ENCODE measurements around the gene RHOB.

Gene RHOB

GRCh38 chr2:20474757-20475566, 28.1 kb downstream of the RHOB start:
- H3K9me3 ChIP-seq (ENCODE audit: low read length), result no peaks in the 10 kb centered on the region
- no peaks in the 10 kb centered on the region for H3K27me3 ChIP-seq (ENCODE audit: control insufficient read depth in 1 of 2, insufficient read depth in 2 of 2, low read length in 2 of 2)
- H3K9ac ChIP-seq (ENCODE audit: low read length), result no peak overlapping the region
- H3K36me3 ChIP-seq (ENCODE audit: insufficient read depth, low read length), result no peaks in the 10 kb centered on the region
- H3K4me1 ChIP-seq (ENCODE audit: insufficient read depth, low read length), result no peaks in the 10 kb centered on the region
- H3K27ac ChIP-seq (ENCODE audit: low read depth, low read length), result no peak overlapping the region
- H3K4me3 ChIP-seq (ENCODE audit: low read depth in 1 of 2, low read length in 2 of 2), result no peak overlapping the region

- Histone ChIP-seq H3K4me1 (ENCODE audit: insufficient read depth, low read length) (no peaks in the 10 kb centered on the region), H3K36me3 (ENCODE audit: insufficient read depth, low read length) (no peaks in the 10 kb centered on the region), H3K9ac (ENCODE audit: low read length) (no peak overlapping the region), H3K9me3 (ENCODE audit: low read length) (no peaks in the 10 kb centered on the region), H3K4me3 (ENCODE audit: low read depth in 1 of 2, low read length in 2 of 2) (no peak overlapping the region), H3K27ac (ENCODE audit: low read depth, low read length) (no peak overlapping the region), H3K27me3 (ENCODE audit: control insufficient read depth in 1 of 2, insufficient read depth in 2 of 2, low read length in 2 of 2) (no peaks in the 10 kb centered on the region)
Measured at GRCh38 chr2:20475567-20475952, 28.7 kb downstream of the RHOB start.

- Histone ChIP-seq H3K9ac (ENCODE audit: low read length) (no peak overlapping the region), H3K4me3 (ENCODE audit: low read depth in 1 of 2, low read length in 2 of 2) (no peak overlapping the region), H3K36me3 (ENCODE audit: insufficient read depth, low read length) (no peaks in the 10 kb centered on the region), H3K9me3 (ENCODE audit: low read length) (no peaks in the 10 kb centered on the region), H3K4me1 (ENCODE audit: insufficient read depth, low read length) (no peaks in the 10 kb centered on the region), H3K27ac (ENCODE audit: low read depth, low read length) (no peak overlapping the region), H3K27me3 (ENCODE audit: control insufficient read depth in 1 of 2, insufficient read depth in 2 of 2, low read length in 2 of 2) (no peaks in the 10 kb centered on the region)
Measured at GRCh38 chr2:20476481-20476880, 29.6 kb downstream of the RHOB start.

GRCh38 chr2:20476950-20477349, 30.1 kb downstream of the RHOB start:
- no peak overlapping the region for H3K9ac ChIP-seq (ENCODE audit: low read length)
- H3K4me3 ChIP-seq (ENCODE audit: low read depth in 1 of 2, low read length in 2 of 2), result no peak overlapping the region
- H3K9me3 ChIP-seq (ENCODE audit: low read length), result no peaks in the 10 kb centered on the region
- H3K27me3 ChIP-seq (ENCODE audit: control insufficient read depth in 1 of 2, insufficient read depth in 2 of 2, low read length in 2 of 2), result no peaks in the 10 kb centered on the region
- H3K27ac ChIP-seq (ENCODE audit: low read depth, low read length), result no peak overlapping the region
- H3K4me1 ChIP-seq (ENCODE audit: insufficient read depth, low read length), result no peaks in the 10 kb centered on the region
- H3K36me3 ChIP-seq (ENCODE audit: insufficient read depth, low read length), result no peaks in the 10 kb centered on the region

GRCh38 chr2:20478961-20479360, 32.1 kb downstream of the RHOB start:
- Histone ChIP-seq H3K9ac (ENCODE audit: low read length) (no peak overlapping the region), H3K4me1 (ENCODE audit: insufficient read depth, low read length) (peaks cover 9% of the 10 kb centered on the region), H3K27me3 (ENCODE audit: control insufficient read depth in 1 of 2, insufficient read depth in 2 of 2, low read length in 2 of 2) (no peaks in the 10 kb centered on the region), H3K36me3 (ENCODE audit: insufficient read depth, low read length) (no peaks in the 10 kb centered on the region), H3K27ac (ENCODE audit: low read depth, low read length) (no peak overlapping the region), H3K9me3 (ENCODE audit: low read length) (no peaks in the 10 kb centered on the region), H3K4me3 (ENCODE audit: low read depth in 1 of 2, low read length in 2 of 2) (no peak overlapping the region)

- H3K36me3 ChIP-seq (ENCODE audit: insufficient read depth, low read length), result no peaks in the 10 kb centered on the region
- H3K27ac ChIP-seq (ENCODE audit: low read depth, low read length), result no peak overlapping the region
- H3K4me3 ChIP-seq (ENCODE audit: low read depth in 1 of 2, low read length in 2 of 2), result no peak overlapping the region
- no peaks in the 10 kb centered on the region for H3K9me3 ChIP-seq (ENCODE audit: low read length)
- no peaks in the 10 kb centered on the region for H3K27me3 ChIP-seq (ENCODE audit: control insufficient read depth in 1 of 2, insufficient read depth in 2 of 2, low read length in 2 of 2)
- peaks cover 12% of the 10 kb centered on the region for H3K4me1 ChIP-seq (ENCODE audit: insufficient read depth, low read length)
- H3K9ac ChIP-seq (ENCODE audit: low read length), result no peak overlapping the region
Measured at GRCh38 chr2:20479835-20480234, 33.0 kb downstream of the RHOB start.

GRCh38 chr2:20480913-20481312, 34.0 kb downstream of the RHOB start:
- no peaks in the 10 kb centered on the region for H3K9me3 ChIP-seq (ENCODE audit: low read length)
- H3K9ac ChIP-seq (ENCODE audit: low read length), result no peak overlapping the region
- peaks cover 12% of the 10 kb centered on the region for H3K4me1 ChIP-seq (ENCODE audit: insufficient read depth, low read length)
- no peaks in the 10 kb centered on the region for H3K27me3 ChIP-seq (ENCODE audit: control insufficient read depth in 1 of 2, insufficient read depth in 2 of 2, low read length in 2 of 2)
- H3K27ac ChIP-seq (ENCODE audit: low read depth, low read length), result no peak overlapping the region
- no peak overlapping the region for H3K4me3 ChIP-seq (ENCODE audit: low read depth in 1 of 2, low read length in 2 of 2)
- H3K36me3 ChIP-seq (ENCODE audit: insufficient read depth, low read length), result no peaks in the 10 kb centered on the region

- Histone ChIP-seq H3K9ac (ENCODE audit: low read length) (no peak overlapping the region), H3K4me3 (ENCODE audit: low read depth in 1 of 2, low read length in 2 of 2) (no peak overlapping the region), H3K27me3 (ENCODE audit: control insufficient read depth in 1 of 2, insufficient read depth in 2 of 2, low read length in 2 of 2) (no peaks in the 10 kb centered on the region), H3K4me1 (ENCODE audit: insufficient read depth, low read length) (peaks cover 12% of the 10 kb centered on the region), H3K27ac (ENCODE audit: low read depth, low read length) (no peak overlapping the region), H3K9me3 (ENCODE audit: low read length) (no peaks in the 10 kb centered on the region), H3K36me3 (ENCODE audit: insufficient read depth, low read length) (no peaks in the 10 kb centered on the region)
Measured at GRCh38 chr2:20481798-20482405, 35.0 kb downstream of the RHOB start.

- Histone ChIP-seq H3K27ac (ENCODE audit: low read depth, low read length) (no peak overlapping the region), H3K4me3 (ENCODE audit: low read depth in 1 of 2, low read length in 2 of 2) (no peak overlapping the region)
Measured at GRCh38 chr2:20482725-20483124, 35.9 kb downstream of the RHOB start.

GRCh38 chr2:20483194-20483895, 36.5 kb downstream of the RHOB start:
- no peaks in the 10 kb centered on the region for H3K27me3 ChIP-seq (ENCODE audit: control insufficient read depth in 1 of 2, insufficient read depth in 2 of 2, low read length in 2 of 2)
- no peaks in the 10 kb centered on the region for H3K36me3 ChIP-seq (ENCODE audit: insufficient read depth, low read length)
- peaks cover 12% of the 10 kb centered on the region for H3K4me1 ChIP-seq (ENCODE audit: insufficient read depth, low read length)
- H3K9ac ChIP-seq (ENCODE audit: low read length), result no peak overlapping the region
- no peak overlapping the region for H3K27ac ChIP-seq (ENCODE audit: low read depth, low read length)
- H3K4me3 ChIP-seq (ENCODE audit: low read depth in 1 of 2, low read length in 2 of 2), result no peak overlapping the region
- no peaks in the 10 kb centered on the region for H3K9me3 ChIP-seq (ENCODE audit: low read length)

More at GRCh38 chr2:20482725-20483124, 35.9 kb downstream of the RHOB start:
- H3K36me3 ChIP-seq (ENCODE audit: insufficient read depth, low read length), result no peaks in the 10 kb centered on the region
- H3K27me3 ChIP-seq (ENCODE audit: control insufficient read depth in 1 of 2, insufficient read depth in 2 of 2, low read length in 2 of 2), result no peaks in the 10 kb centered on the region
- no peaks in the 10 kb centered on the region for H3K9me3 ChIP-seq (ENCODE audit: low read length)
- no peak overlapping the region for H3K9ac ChIP-seq (ENCODE audit: low read length)
- H3K4me1 ChIP-seq (ENCODE audit: insufficient read depth, low read length), result peaks cover 12% of the 10 kb centered on the region

- Histone ChIP-seq H3K27ac (ENCODE audit: low read depth, low read length) (no peak overlapping the region), H3K9me3 (ENCODE audit: low read length) (no peaks in the 10 kb centered on the region), H3K9ac (ENCODE audit: low read length) (no peak overlapping the region), H3K4me1 (ENCODE audit: insufficient read depth, low read length) (peaks cover 12% of the 10 kb centered on the region), H3K4me3 (ENCODE audit: low read depth in 1 of 2, low read length in 2 of 2) (no peak overlapping the region), H3K36me3 (ENCODE audit: insufficient read depth, low read length) (no peaks in the 10 kb centered on the region), H3K27me3 (ENCODE audit: control insufficient read depth in 1 of 2, insufficient read depth in 2 of 2, low read length in 2 of 2) (no peaks in the 10 kb centered on the region)
Measured at GRCh38 chr2:20484034-20484617, 37.3 kb downstream of the RHOB start.
